Activated naive CD8-positive, alpha-beta T cell treated with anti-CD3 and anti-CD28 coated beads, Interleukin-2, amount 50 U/mL, for 24 hours (primary cell): Measurements from ENCODE around the gene MYO18B.

Experiments
- ATAC-seq: fragments of 150-1000 bp; cut with Tn5 transposase; one replicate; pipeline ENCODE4 v1.10.0; 2021
- DNase-seq: peaks from one replicate; pipeline ENCODE4 v3.0.0; 2021
- H3K27ac Mint-ChIP-seq: one replicate; pipeline ENCODE4 v1.8.0; 2021; ENCODE audit warnings: mild to moderate bottlenecking, mixed read lengths
- H3K27me3 Mint-ChIP-seq: one replicate; pipeline ENCODE4 v1.8.0; 2021; ENCODE audit warnings: mixed read lengths
- H3K36me3 Mint-ChIP-seq: one replicate; pipeline ENCODE4 v1.8.0; 2021; ENCODE audit warnings: low read depth, mixed read lengths
- H3K4me1 Mint-ChIP-seq: one replicate; pipeline ENCODE4 v1.8.0; 2021; ENCODE audit warnings: mixed read lengths
- H3K4me3 Mint-ChIP-seq: one replicate; pipeline ENCODE4 v1.8.0; 2021; ENCODE audit warnings: mild to moderate bottlenecking, moderate library complexity, mixed read lengths
- H3K9me3 Mint-ChIP-seq: one replicate; pipeline ENCODE4 v1.8.0; 2021; ENCODE audit warnings: mixed read lengths

Gene MYO18B

DNA sequence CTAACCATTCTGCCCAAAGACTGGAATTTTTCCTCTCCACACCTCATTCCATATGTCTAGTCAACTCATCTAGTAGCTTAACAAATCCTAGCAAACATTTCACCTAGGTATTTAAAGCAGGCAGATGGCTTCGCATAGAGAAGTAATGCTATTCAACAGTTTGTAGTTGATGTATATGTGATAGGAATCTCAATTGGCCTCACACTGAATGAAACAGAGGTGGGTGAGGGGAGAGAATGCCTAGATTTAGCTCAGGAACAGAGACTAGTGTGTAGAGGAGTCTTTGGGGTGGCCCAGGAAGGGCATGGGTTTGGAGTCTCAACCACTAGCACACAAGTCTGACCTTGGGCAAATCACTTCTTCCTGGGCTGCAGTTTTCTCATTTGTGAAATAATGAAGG, 196.2 kb downstream of the MYO18B start:
- peaks cover 30% of the 10 kb centered on the region for H3K27me3 Mint-ChIP-seq
- no peaks in the 10 kb centered on the region for H3K36me3 Mint-ChIP-seq
- H3K4me3 Mint-ChIP-seq: no peak overlapping the region
- H3K27ac Mint-ChIP-seq: no peak overlapping the region
- ATAC-seq (no peak), DNase-seq (no peak)
- peaks cover 15% of the 10 kb centered on the region for H3K9me3 Mint-ChIP-seq
- H3K4me1 Mint-ChIP-seq: no peaks in the 10 kb centered on the region

DNA sequence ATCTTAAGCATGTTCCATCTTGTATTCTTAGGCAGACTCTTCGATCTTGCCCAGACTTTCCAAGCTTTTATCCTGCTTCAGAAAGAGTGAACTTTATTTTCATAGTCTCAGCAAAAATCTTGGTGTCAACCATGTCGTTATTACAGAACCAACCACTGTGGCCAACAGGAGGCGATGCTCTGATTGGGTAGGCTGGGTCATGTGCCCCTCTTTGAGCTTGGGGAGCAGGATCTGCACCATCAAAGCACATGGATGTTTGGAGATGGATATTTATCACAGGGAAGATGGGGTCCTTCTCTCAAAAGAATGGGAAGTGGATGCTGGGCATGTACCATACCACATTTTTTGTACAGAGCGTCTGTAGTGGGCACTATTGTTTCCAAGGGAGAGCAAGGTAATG, 197.4 kb downstream of the MYO18B start:
- no peak for ATAC-seq
- Mint-ChIP-seq H3K4me3 (no peak overlapping the region), H3K27me3 (peaks cover 21% of the 10 kb centered on the region), H3K27ac (no peak overlapping the region), H3K36me3 (no peaks in the 10 kb centered on the region), H3K9me3 (peaks cover 5% of the 10 kb centered on the region), H3K4me1 (no peaks in the 10 kb centered on the region)
- no peak for DNase-seq

DNA sequence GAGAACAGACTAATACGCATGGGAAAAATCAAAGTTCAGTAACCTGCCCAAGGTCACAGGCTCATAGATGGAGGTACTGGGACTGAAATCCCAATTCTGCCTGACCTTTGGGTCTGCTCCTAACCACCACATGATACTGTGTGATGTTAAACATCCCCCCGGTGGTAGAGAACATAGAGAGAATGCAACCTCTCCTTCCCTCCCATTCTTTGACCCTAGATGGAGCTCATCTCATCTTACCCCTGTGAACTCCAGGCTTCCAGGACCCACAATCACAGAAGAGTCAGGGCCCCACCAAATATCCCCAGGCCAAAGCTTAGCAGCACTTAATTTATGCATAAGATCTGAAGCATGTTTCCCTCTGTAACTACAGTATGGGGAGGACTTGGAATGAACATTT, 198.5 kb downstream of the MYO18B start:
- no peak overlapping the region for H3K27ac Mint-ChIP-seq
- H3K9me3 Mint-ChIP-seq: peaks cover 5% of the 10 kb centered on the region
- ATAC-seq: no peak
- no peak for DNase-seq
- no peaks in the 10 kb centered on the region for H3K4me1 Mint-ChIP-seq
- peaks cover 16% of the 10 kb centered on the region for H3K27me3 Mint-ChIP-seq
- H3K4me3 Mint-ChIP-seq: no peak overlapping the region
- no peaks in the 10 kb centered on the region for H3K36me3 Mint-ChIP-seq

DNA sequence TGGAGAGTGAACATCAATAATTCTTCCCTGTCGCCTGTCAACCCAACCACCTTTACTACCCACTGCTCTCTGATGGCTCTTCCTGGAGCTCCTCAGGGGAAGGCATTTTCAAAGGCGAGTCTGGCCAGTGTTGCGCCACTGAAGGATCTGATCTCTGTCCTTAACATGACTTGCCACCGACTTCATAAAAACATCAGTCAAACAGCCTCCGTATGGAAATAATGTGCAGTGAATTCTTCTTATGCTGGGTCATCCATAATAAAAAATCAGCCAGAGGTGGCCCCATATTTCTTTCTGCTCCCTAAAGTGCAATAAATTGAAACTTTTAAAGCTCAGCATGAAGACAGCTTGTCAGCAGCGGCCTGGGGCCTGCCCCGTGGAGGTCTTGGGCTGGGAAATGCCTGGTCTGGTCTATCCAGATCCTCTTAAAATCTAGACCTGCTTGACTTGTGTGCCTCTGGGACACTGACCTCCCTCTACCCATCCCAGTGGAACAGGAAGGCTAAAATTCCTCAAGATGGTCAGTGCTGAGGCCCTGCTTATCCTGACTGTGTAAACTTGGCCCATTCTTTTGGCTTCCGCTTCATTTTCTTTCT, 199.5 kb downstream of the MYO18B start:
- DNase-seq (no peak), ATAC-seq (no peak)
- H3K4me3 Mint-ChIP-seq: no peak overlapping the region
- H3K27me3 Mint-ChIP-seq: peaks cover 11% of the 10 kb centered on the region
- H3K4me1 Mint-ChIP-seq: no peaks in the 10 kb centered on the region
- H3K27ac Mint-ChIP-seq: no peak overlapping the region
- H3K36me3 Mint-ChIP-seq: no peaks in the 10 kb centered on the region
- peaks cover 5% of the 10 kb centered on the region for H3K9me3 Mint-ChIP-seq

DNA sequence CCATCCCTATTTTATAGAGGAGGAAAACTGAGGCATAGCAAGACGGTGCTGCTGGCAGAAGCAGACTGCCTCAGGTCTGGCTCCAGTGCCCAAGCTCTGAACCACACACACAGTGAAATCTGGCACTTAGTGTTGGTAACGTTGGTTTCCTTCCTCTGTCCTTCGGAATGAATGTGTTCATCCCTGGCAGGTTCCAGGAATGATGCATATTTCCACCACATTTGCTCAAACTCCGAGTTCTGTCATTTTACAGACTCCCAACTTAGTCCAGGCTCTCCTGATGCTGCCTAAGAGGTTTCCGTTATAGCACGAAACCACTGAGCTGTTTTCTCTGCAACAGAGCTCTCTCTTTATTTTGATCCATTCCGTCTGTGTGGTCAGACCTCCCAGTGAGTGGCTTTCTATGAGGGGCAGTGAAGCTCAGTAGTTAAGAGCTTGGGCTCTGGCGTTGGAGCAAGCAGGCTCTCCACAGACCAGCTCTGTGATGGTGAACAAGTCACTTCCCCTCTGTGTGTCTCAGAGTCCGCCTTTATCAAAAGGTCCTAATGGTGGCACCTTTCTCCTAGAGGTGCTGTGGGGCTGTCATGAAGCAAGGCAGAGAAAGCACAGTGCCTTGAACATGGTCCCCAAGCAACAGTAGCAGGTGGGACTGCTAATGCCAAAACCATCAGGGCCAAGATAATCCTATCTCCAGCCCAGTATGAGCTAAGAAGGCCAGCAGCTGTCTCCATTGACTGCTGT, 200.3 kb downstream of the MYO18B start:
- Mint-ChIP-seq H3K36me3 (no peaks in the 10 kb centered on the region), H3K27me3 (peaks cover 11% of the 10 kb centered on the region), H3K4me1 (no peaks in the 10 kb centered on the region), H3K27ac (no peak overlapping the region), H3K4me3 (no peak overlapping the region), H3K9me3 (peaks cover 5% of the 10 kb centered on the region)
- ATAC-seq (no peak), DNase-seq (no peak)

DNA sequence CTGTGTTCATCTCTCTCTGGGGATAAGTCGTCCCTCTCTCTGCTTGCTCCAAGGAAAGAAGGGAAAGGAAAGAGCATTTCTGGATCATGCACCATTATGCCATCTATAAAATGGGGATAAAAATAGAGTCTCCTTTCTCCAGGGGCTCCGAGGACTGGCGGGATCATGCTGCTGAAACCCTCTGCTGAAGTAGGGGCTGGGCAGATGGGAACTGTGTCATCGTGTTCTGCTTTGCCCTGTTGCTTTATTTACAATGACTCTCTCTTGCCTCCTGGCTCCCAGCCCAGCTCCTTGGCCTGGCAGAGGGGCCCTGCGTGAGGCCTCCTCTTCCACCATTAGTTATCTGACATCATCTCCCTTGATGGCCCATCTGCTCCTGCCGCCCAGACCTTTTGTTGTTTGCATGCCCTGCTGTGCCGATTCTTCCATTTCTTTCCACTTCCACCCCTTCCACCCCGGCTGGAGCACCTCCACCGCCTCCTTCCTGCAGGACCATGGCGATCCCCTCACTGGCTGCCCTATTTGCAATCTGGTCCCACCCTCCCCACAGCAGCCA, 200.9 kb downstream of the MYO18B start:
- Mint-ChIP-seq H3K27me3 (peaks cover 12% of the 10 kb centered on the region), H3K36me3 (no peaks in the 10 kb centered on the region), H3K4me3 (no peak overlapping the region), H3K4me1 (no peaks in the 10 kb centered on the region), H3K9me3 (peaks cover 2% of the 10 kb centered on the region), H3K27ac (no peak overlapping the region)
- DNase-seq (no peak), ATAC-seq (no peak)

DNA sequence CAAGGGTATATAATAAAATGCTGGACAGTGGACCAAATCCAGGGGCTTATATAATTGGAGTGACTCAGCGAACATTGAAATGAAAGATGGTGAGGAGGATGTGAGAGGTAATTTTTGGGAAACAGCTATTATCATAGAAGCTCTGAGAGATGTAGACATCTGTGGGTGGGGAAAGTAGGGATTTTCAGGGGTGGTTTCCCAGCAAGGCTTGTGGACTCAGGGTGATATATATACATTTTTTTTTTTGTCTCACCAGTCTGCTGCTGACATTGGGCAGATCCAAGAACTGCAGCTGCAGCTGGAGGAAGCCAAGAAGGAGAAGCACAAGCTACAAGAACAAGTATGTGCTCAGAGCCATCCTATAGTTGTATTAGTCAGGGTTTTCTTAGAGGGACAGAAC, 208.1 kb downstream of the MYO18B start:
- peaks cover 7% of the 10 kb centered on the region for H3K27me3 Mint-ChIP-seq

DNA sequence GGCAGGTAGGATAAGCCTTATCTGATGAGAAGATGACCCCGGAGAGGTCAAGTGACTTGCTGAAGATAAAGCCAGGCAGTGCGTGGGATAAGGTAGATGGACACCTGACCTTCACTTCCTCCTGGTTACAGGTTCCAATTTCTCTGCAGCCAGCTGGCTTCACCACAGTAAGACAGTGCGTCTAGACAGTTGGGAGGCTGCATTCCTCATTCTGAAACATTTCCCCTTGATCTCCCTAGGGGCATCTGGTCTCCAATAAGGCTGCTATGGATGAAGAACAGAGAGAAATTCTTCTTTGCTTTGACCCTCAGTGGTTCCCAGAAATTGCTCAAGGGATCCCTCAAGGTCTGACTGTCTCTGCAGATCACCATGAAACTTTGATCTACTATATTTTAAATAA, 211.3 kb downstream of the MYO18B start:
- DNase-seq (no peak), ATAC-seq (no peak)
- Mint-ChIP-seq H3K36me3 (no peaks in the 10 kb centered on the region), H3K4me1 (no peaks in the 10 kb centered on the region), H3K4me3 (no peak overlapping the region), H3K27me3 (peaks cover 4% of the 10 kb centered on the region), H3K27ac (no peak overlapping the region), H3K9me3 (no peaks in the 10 kb centered on the region)

More for the DNA sequence above, 208.1 kb downstream of the MYO18B start:
- no peak overlapping the region for H3K27ac Mint-ChIP-seq
- H3K4me1 Mint-ChIP-seq: no peaks in the 10 kb centered on the region
- DNase-seq: no peak
- H3K9me3 Mint-ChIP-seq: no peaks in the 10 kb centered on the region
- no peak for ATAC-seq
- H3K4me3 Mint-ChIP-seq: no peak overlapping the region
- H3K36me3 Mint-ChIP-seq: no peaks in the 10 kb centered on the region

DNA sequence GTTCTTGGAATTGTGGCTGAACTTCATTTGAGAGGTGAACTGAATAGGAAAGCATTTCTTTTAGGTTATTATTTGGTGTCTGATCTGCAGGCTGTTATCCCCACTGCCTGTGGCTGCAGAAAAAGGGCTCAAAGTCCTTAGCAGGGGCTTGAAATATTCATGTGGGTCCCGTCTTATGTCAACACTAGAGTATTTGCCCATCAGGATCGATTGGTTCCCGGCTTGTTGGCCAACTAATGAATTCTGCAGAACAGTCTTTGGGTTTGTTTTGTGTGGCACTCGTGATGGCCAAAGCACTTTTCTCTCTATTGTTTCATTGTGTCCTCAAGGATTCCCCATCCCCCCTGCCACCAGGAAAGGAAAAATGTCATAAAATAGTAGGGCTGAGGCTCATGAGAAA, 211.9 kb downstream of the MYO18B start:
- DNase-seq (no peak), ATAC-seq (no peak)
- H3K36me3 Mint-ChIP-seq: no peaks in the 10 kb centered on the region
- no peak overlapping the region for H3K27ac Mint-ChIP-seq
- H3K27me3 Mint-ChIP-seq: peaks cover under 1% of the 10 kb centered on the region
- no peaks in the 10 kb centered on the region for H3K9me3 Mint-ChIP-seq
- H3K4me3 Mint-ChIP-seq: no peak overlapping the region
- no peaks in the 10 kb centered on the region for H3K4me1 Mint-ChIP-seq

DNA sequence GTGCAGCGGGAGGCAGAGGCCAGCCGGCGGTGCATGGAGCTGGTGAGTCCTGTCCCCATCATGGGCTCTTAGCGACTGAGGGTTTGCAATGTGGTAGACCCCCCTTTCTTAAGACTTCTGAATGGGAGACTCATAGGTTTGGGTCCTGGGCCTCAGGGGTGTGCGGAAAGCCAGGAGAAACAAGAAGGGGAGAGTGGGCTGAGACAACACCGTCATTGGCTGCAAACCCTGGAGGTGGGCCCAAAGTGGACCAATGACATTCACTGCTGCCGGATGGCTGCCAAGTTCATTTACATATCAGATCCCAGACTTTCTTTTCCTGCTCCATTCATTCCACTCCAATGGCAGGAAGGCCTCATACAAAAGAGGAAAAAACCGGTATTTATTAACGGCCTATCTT, 213.3 kb downstream of the MYO18B start:
- no peaks in the 10 kb centered on the region for H3K36me3 Mint-ChIP-seq
- no peaks in the 10 kb centered on the region for H3K4me1 Mint-ChIP-seq
- no peaks in the 10 kb centered on the region for H3K9me3 Mint-ChIP-seq
- no peak overlapping the region for H3K4me3 Mint-ChIP-seq
- no peak for ATAC-seq
- no peak overlapping the region for H3K27ac Mint-ChIP-seq
- H3K27me3 Mint-ChIP-seq: no peaks in the 10 kb centered on the region
- DNase-seq: no peak

DNA sequence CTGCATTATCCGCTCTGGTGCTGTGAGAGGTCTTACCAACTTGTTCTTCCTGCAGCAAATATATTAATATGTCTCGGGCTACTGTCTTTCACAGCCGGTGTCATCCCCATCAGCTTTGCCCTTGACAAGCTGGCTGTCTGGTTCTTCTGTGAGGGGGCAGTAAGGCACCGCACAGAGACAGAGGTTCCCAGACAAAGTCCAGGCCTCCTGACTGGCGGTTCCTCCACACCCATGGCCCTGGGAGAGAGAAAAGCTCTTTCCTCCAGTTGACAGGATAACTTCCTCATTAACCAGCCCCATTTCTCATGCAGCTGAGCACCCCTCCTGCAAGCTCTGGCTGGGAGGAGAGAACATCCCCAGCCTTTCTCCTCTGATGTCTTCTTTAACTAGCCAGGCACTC, 214.8 kb downstream of the MYO18B start:
- DNase-seq: no peak
- Mint-ChIP-seq H3K27ac (no peak overlapping the region), H3K36me3 (no peaks in the 10 kb centered on the region), H3K4me3 (no peak overlapping the region), H3K4me1 (no peaks in the 10 kb centered on the region), H3K9me3 (no peaks in the 10 kb centered on the region), H3K27me3 (no peaks in the 10 kb centered on the region)
- ATAC-seq: no peak

DNA sequence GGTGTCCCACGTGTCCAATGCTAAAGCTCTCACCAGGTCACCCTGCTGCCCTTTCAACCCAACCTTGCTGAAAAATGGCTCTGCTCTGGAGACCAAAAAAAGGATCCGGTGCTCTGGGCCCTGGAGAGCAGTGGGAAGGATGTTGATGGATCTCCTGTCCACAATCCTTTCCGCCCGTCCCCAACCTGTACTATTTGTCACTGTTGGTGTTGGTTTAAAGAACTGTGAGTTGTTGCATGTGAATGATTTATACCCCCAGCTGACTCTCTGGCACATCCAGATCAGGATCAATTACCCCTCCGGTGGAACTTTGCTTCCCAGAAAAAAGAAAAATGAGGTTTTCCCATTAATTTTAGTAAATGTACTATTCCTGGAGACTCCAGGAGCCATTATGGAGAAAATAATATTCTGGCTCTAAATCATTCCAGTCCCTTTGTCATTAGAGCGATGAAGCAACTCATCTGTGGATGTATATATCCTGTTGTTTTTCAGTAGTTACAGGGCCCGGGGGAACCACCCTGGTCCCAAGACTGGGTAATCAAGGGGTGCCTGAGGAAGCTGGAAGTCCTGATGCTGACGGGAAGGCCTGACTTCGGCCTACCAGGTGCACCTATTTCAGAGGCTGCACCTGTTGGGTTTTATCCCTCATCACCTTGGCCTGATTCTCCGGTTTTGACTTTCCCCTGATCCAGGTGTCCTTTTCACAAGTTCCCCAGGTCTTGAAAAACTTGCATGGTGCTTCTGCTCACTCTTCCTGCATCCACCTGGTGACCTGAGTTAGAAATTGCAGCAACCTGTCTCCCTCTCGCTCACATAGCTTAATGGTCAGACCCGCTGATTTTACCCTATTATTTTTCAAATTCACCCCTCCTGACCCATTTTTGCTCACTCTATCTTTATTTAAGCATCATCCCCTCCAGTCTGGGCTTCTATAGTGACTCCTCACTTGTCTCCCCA, 218.1 kb downstream of the MYO18B start:
- Mint-ChIP-seq H3K9me3 (peaks cover 8% of the 10 kb centered on the region), H3K27me3 (peaks cover 2% of the 10 kb centered on the region), H3K4me3 (no peak overlapping the region), H3K36me3 (no peaks in the 10 kb centered on the region), H3K27ac (no peak overlapping the region), H3K4me1 (no peaks in the 10 kb centered on the region)
- ATAC-seq (no peak), DNase-seq (no peak)

DNA sequence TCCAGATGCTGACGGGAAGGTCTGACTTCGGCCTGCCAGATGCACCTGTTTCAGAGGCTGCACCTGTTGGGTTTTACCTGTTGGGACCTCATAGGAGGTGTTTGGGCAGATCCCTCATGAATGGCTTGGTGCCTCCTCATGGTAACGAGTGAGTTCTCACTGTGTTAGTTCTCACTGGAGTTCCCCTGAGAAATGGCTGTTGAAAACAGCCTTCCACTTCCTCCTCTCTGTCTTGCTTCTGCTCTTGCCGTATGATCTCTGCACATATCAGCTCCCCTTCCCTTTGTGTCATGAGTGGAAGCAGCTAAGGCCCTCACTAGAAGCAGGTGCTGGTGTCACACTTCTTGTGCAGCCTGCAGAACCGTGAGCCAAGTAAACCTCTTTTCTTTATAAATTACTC, 219.7 kb downstream of the MYO18B start:
- DNase-seq (no peak), ATAC-seq (no peak)
- no peak overlapping the region for H3K4me3 Mint-ChIP-seq
- peaks cover 9% of the 10 kb centered on the region for H3K4me1 Mint-ChIP-seq
- no peak overlapping the region for H3K27ac Mint-ChIP-seq
- H3K27me3 Mint-ChIP-seq: peaks cover 2% of the 10 kb centered on the region
- H3K36me3 Mint-ChIP-seq: no peaks in the 10 kb centered on the region
- H3K9me3 Mint-ChIP-seq: peaks cover 8% of the 10 kb centered on the region

DNA sequence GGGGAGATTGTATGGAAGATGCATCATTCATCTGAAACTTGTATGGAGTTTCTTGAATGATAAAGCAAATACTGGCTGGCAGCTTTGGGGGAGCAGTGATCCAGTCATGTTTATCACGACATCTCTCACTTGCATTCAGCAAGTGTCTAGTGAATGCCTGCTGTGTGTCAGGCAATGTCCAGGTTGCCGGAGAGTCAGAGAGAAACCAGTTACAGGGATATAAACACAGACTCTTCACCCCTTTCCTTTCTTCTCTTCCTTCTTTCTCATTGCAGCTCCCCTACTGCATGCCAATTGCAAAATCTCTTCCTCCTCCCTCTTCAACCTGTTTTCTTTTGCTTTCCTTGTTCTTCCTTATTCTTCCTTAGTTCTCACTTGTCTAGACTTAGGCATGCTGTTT, 220.7 kb downstream of the MYO18B start:
- ATAC-seq (no peak), DNase-seq (no peak)
- peaks cover 8% of the 10 kb centered on the region for H3K9me3 Mint-ChIP-seq
- H3K4me3 Mint-ChIP-seq: no peak overlapping the region
- no peaks in the 10 kb centered on the region for H3K36me3 Mint-ChIP-seq
- peaks cover 2% of the 10 kb centered on the region for H3K27me3 Mint-ChIP-seq
- H3K27ac Mint-ChIP-seq: no peak overlapping the region
- peaks cover 9% of the 10 kb centered on the region for H3K4me1 Mint-ChIP-seq
